GM21723 (cell line): ENCODE measurements around the gene DHX9.
"Not testable (repeated sequence)": the region's sequence is repeated elsewhere in the genome, so short reads cannot be mapped to it uniquely, and the experiment has no call there.

ENCODE experiments used
- ATAC-seq: cut with Tn5 transposase; IDR thresholded peaks from one replicate; pipeline ENCODE4 v1.9.1; 2021; ENCODE audit warnings: mild to moderate bottlenecking, moderate library complexity; ENCODE audit not compliant: unreplicated experiment

DHX9 gene

DNA sequence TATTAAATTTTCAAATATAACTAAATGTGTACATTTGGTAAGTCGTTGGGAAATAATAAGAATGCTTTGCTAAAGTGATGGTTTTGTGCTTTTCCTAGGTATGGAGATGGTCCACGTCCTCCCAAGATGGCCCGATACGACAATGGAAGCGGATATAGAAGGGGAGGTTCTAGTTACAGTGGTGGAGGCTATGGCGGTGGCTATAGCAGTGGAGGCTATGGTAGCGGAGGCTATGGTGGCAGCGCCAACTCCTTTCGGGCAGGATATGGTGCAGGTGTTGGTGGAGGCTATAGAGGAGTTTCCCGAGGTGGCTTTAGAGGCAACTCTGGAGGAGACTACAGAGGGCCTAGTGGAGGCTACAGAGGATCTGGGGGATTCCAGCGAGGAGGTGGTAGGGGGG lies 47.8 kb downstream of the DHX9 start:
- no peak for ATAC-seq

DNA sequence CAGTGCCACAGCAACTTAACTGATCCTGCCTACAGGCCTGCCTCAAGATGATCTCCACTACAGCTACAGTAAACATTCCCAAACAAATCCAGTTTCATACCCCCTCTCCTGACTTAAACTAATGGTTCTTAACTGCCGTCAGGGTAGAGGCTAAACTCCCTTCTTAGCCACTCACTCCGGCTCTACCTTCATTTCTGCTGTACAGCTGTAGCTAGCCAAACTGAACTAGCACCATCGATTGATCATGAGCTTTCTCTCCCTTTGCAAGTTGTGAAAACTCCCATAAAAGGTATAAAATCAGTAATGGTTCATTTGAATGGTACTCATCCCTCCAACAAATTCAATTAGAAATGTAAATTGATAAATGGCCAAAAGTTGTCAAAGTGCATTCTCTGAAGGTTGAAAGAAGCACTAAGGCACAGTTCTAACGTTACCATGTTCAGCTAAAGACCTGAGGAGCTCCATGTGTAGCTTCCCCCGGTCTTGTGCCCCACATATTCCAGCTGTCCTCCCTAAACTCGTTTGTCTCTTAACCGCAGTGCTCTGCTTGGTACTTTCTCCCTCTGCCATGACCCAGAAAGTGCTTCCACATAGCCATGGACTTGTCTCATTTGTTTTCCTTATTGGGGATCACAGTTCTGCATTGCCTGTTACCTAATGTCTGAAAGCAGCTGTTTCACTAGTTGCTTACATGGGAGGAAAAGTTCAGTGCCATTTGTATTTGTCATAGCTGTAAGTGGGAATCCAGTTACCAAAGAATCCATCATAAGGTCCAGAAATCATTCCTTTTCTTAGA lies 49.8 kb downstream of the DHX9 start:
- ATAC-seq, result no peak

DNA sequence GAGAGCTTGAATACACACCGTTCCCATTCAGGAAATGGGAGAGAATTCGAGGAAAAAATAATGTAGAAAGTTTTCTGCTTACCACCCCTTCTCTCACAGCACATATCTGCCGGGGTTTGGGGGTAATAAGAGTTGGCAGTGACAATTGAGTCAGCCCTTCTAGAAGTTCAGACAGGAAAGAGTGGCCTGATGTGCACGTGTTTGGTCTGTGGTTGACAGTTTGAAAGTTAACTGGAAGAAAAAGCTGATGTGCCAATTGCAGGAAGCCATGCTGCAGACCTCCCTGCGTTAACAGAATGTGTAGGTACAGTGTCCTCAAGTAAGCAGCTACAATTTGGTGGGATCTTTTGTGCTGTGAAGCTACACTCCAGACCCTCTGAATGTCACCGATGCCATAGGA lies 50.9 kb downstream of the DHX9 start:
- ATAC-seq, result no peak

DNA sequence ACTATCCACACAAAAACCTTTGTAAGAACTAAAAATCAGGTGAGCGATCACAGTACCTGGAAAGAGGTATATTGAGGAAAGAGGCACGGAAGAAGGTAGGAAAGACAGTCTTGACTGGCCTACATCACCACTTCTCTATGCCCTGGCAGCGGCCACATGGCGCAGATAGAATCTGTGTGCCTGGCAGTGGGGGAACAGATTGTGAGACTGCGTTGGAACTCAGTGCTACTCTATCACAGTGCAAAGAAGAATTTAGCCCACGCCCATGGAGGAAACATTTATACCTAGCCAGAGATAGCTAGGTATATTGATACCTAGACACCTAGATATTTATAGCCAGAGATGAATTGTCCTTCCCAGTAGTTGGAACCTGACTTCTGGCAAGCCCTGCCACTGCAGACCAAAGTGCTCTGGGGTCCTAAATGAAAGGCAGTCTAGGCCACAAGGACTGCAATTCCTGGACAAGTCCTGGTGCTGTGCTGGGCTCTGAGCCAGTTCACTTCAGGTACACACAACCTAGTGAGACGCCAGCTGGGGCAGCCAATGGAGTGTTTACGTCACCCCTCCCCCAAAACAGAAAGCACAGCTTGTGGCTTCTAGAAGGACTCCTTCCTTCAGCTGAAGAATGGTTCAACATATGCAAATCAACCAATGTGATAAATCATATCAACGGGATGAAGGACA lies 51.9 kb downstream of the DHX9 start:
- no peak for ATAC-seq

DNA sequence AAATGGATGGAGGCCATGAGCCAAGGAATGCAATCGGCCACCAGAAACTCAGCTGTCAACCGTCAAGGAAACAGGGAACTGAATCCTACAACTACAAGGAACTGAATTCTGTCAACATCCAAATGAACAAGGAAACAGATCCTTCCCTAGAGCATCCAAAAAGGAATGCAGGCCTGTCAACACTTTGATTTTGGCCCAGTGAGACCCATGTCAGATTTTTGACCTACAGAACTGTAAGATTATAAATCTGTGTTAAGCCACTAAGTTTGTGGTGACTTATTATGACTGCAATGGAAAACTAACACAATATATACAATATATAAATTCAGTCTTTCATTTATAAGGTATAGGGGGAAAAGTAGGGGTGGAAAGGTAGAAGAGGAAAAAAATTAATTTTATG lies 58.5 kb downstream of the DHX9 start:
- ATAC-seq, result no peak

DNA sequence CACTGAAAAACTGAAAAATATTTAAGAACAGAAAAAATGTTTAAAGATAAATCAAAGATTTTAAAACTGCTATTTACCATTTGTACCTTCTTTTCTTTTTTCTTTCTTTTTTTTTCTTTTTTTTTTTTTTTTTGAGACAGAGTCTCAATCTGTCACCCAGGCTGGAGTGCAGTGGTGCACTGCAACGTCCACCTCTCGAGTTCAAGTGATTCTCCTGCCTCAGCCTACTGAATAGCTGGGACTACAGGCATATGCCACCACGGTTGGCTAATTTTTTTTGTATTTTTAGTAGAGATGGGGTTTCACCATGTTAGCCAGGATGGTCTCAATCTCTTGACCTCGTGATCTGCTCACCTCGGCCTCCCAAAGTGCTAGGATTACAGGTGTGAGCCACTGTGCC lies 62.8 kb downstream of the DHX9 start:
- not testable (repeated sequence) for ATAC-seq

DNA sequence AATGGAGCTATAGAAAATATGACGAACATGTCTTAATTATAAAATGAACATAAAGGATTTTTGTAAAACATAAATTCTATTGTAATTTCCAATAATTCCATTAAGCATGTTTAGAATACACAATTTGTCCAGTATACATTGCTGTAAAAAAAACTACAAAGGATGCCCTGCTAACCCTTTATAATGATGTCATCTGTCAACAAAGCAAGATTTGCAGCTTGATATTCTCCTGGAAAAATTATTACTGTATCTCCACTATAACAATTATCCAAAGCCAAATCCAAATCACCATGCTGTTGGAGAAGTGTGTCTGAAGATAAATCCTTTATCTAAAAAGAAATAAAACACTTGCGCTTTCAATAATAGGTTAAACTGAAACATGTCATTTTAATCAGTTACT lies 66.2 kb downstream of the DHX9 start:
- ATAC-seq, result no peak

DNA sequence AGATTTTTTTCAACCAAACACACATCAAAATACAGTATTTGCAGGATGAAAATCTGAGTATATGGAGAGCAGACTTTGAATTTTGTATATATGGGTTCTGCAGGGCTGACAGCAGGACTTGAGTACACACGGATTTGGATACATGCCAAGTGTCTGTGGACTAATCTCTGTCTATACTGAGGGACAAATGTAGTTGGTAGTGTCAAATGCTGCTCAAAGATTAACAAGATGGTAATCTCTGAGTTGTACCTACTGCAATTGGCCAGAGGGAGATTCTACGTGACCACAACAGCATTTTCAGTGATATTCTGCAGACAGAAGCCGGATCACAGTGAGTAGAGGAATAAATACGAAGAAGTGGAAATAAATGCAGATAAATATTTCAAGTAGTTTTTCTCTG lies 70.4 kb downstream of the DHX9 start:
- no peak for ATAC-seq

DNA sequence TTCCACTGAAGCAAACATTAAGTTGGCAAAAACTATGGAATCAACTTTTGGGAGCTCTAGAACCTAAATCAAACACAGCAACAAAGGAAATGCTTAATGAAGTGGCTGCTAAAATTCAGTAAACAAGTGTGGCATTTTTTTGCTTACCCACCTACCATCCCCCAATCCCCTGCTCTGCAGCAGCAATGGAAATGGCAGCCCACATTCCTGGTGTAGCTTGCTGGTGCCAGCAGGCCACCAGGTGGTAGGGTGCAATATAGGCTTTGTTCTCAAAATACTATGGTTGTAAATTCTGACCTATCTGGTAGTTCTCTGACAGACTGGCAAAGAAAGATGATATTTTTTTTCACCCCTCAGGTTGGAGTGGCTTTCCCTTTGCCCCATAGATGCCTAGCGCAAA lies 71.0 kb downstream of the DHX9 start:
- no peak for ATAC-seq

DNA sequence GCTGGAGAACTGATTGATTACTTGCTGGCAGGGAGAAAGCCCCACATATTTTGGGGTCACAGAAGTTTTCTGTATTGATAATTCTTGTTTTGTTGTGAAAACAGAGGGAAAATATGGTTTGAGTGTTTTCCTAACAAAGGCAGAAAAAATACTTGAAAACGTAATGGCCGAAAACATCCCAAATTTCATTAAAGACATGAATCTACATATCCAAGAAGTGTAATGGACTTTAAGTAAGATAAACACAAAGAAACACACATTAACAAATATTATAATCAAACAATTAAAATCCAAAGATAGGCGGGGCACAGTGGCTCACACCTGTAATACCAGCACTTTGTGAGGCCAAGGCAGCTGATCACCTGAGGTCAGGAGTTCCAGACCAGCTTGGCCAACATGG lies 74.3 kb downstream of the DHX9 start:
- no peak for ATAC-seq

DNA sequence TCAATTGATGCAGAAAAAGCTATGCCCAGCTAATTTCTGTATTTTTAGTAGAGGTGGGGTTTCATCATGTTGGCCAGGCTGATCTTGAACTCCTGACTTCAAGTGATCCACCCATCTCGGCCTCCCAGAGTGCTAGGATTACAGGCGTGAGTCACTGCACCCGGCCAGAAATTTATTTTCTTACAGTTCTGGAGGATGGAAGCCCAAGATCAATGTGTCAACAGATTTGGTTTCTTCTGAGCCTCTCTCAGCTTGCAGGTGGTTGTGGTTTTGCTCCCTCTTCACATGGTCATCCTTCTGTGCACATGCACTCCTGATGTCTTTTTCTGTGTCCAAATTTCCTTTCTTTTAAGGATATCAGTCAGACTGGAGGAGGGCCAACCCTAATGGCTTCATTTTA lies 78.2 kb downstream of the DHX9 start:
- no peak for ATAC-seq

DNA sequence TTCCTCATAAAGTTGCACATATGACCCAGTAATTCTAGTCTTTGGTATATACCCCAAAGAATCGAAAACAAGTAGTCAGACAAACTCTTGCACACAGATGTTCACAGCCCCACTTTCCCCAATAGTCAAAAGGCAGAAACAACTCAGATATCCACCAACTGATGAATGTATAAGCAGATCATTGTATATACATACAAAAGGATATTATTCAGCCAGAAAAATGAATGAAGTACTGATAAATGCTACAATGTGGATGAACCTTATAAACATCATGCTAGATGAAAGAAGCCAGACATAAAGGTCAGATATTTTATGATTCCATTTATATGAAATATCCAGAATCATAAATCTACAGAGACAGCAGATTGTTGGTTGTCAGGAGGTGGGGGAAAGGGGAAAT lies 86.5 kb downstream of the DHX9 start:
- no peak for ATAC-seq

DNA sequence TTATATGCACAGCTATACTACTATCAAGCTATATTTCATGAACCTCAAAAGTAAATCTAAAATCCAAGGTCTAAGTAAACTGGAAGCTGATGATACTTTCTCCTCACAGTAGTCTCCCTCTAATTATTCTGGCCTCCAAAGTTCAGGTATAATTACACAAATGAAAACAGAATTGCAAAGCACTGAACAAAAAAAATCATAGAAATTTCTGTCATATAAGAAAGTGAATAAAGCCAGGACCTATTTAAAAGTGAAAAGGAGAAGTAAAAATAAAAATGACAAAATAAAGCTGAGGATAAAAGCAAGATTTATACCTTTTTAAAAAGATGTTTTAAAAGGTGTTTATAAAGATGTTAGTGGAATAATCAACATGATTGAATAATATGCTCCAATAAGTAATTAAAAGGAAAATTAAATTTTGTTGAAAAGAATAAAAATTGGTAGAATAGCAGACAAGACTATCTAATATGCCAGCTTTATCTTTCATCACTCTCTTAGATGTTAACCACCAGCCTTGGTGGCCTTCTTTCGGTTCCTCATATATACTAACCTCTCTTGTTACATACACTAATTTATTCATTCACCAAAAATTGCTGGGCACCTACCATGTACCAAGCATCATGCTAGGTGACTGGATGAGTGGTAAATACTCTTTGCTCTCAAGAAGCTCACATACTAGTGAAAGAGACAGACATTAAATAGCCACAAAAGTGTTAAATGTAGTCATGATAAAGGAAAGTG lies 88.7 kb downstream of the DHX9 start:
- ATAC-seq, result no peak

DNA sequence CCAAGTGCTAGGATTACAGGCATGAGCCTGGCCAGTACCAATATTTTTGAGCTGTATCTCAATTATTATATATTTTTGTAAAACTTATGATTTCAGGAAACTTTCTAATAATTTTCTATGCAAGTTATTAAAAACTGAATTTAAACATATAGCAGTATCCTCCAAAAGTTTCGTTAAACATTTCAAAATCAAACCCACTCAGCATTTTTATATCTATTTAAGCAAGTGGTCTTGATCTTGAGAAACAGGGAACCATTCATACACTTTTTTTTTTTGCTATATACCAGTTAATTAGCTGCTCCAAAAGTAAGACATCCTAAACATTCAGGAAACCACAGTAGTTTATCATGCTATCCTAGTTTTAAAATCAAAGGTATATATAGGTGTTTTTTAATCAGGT lies 91.8 kb downstream of the DHX9 start:
- no peak for ATAC-seq

DNA sequence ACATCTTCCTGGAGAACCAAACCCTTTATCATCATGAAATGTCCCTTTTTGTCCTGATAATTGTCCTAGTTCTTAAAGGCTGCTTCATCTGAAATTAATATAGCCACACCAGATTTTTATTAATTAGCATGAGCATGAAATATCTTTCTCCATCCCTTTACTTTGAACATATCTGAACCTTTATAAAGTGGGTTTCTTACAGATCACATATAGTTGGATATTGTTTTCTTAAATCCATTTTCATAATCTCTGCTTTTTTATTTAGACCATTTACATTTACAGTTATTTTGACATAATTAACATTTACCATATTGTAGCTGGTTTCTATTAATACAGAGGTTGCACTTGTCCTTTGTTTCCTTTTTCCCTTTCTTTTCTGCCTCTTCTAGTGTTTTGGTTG lies 96.6 kb downstream of the DHX9 start:
- no peak for ATAC-seq
